ENCODE measurements around the gene NME4.

DNA sequence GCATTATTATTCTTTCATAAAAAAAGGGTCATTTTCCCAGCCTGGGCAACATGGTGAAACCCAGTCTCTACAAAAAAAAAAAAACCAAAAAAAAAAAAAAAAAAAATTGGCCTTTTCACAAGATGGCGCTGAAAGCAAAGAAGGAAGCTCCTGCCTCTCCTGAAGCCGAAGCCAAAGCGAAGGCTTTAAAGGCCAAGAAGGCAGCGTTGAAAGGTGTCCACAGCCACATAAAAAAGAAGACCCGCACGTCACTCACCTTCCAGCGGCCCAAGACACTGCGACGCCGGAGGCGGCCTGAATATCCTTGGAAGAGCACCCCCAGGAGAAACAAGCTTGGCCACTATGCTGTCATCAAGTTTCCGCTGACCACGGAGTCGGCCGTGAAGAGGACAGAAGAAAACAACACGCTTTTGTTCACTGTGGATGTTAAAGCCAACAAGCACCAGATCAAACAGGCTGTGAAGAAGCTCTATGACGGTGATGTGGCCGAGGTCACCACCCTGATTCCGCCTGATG is 10.3 kb upstream of the NME4 start:
- TF ChIP-seq, protein P1, sequence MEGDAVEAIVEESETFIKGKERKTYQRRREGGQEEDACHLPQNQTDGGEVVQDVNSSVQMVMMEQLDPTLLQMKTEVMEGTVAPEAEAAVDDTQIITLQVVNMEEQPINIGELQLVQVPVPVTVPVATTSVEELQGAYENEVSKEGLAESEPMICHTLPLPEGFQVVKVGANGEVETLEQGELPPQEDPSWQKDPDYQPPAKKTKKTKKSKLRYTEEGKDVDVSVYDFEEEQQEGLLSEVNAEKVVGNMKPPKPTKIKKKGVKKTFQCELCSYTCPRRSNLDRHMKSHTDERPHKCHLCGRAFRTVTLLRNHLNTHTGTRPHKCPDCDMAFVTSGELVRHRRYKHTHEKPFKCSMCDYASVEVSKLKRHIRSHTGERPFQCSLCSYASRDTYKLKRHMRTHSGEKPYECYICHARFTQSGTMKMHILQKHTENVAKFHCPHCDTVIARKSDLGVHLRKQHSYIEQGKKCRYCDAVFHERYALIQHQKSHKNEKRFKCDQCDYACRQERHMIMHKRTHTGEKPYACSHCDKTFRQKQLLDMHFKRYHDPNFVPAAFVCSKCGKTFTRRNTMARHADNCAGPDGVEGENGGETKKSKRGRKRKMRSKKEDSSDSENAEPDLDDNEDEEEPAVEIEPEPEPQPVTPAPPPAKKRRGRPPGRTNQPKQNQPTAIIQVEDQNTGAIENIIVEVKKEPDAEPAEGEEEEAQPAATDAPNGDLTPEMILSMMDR (IDR thresholded peaks at IDR 0.05): no peak
- TF ChIP-seq EP300 (IDR thresholded peaks at IDR 0.05): no peak

All from tibial nerve (tissue), 4 donors.